Endothelial cell of umbilical vein (primary cell): ENCODE results near the gene HSP90AA1. TPM values are rescaled to one million over a fixed set of nuclear protein-coding genes. Genes with fewer than 3 reads are reported as not detected.
A peak's percentile ranks its signal among the peaks of the same experiment; 100 is the strongest.

Experiments
- BruUV-seq: library from RNA; stranded (reverse); fragments of 400-500 nt; replicated peaks from 2 replicates; lab custom pipeline; 2021; lab: Mats Ljungman, UMichigan
- CTCF ChIA-PET: fragments of 300-600, 350-600 bp; sonication (Branson Sonifier 250); formaldehyde crosslinking; loops from one replicate; lab custom pipeline; 2021; ENCODE audit warnings: antibody characterized with exemption, inconsistent platforms; lab: Charles Lee
- POLR2A ChIA-PET: fragments of 300-600, 350-600 bp; sonication (Branson Sonifier 250); formaldehyde crosslinking; loops from one replicate; lab custom pipeline; 2021; ENCODE audit warnings: antibody characterized with exemption, inconsistent platforms; lab: Charles Lee
- DNase-seq: peaks from one replicate; pipeline ENCODE4 v3.0.0-alpha.2; 2011; ENCODE audit warnings: low read depth, low spot score
- FAIRE-seq: peaks from 2 replicates; lab custom pipeline; 2011; peaks lifted over from hg19 to GRCh38; lab: Jason Lieb, UNC
- H2AFZ ChIP-seq: 2 replicates; pipeline ENCODE4 v1.6.0; 2012; ENCODE audit warnings: low read depth, low read length, control low read depth, inconsistent platforms
- H3K27ac ChIP-seq: 2 replicates; pipeline ENCODE4 v1.5.1; 2011; ENCODE audit warnings: low read depth, mild to moderate bottlenecking, control low read depth, low read length, moderate library complexity; ENCODE audit not compliant: insufficient read depth
- H3K27me3 ChIP-seq, 2 experiments: 2 replicates each; pipeline versions ENCODE4 v1.6.0 to v1.6.1; 2011; ENCODE audit warnings: low read length in 2 of 2, mixed read lengths in 1 of 2; ENCODE audit not compliant: control insufficient read depth in 2 of 2, insufficient read depth in 2 of 2
- H3K36me3 ChIP-seq, 2 experiments: 2 replicates in 1 of 2; 3 replicates in 1 of 2; pipeline ENCODE4 v1.5.1; 2011; ENCODE audit warnings: low read length in 2 of 2, mild to moderate bottlenecking in 1 of 2, moderate library complexity in 1 of 2; ENCODE audit not compliant: control insufficient read depth in 2 of 2, insufficient read depth in 2 of 2; ENCODE audit errors: extremely low read depth in 1 of 2
- H3K4me1 ChIP-seq: 3 replicates; pipeline ENCODE4 v1.5.1; 2011; ENCODE audit warnings: mild to moderate bottlenecking, low read length; ENCODE audit not compliant: control insufficient read depth, insufficient read depth; ENCODE audit errors: extremely low read depth
- H3K4me2 ChIP-seq: 2 replicates; pipeline ENCODE4 v1.6.1; 2011; ENCODE audit warnings: low read length, control low read depth, mixed read lengths; ENCODE audit not compliant: insufficient read depth
- H3K4me3 ChIP-seq, 3 experiments: fragments of 200-600 bp in 1 of 3; sonication (generic), shearing (Covaris generic) in 1 of 3; replicated peaks in 1 of 3; 2 replicates each; pipeline ENCODE4 v1.5.1; 2011 to 2016; ENCODE audit warnings: control low read depth in 3 of 3, low read length in 3 of 3, mild to moderate bottlenecking in 2 of 3, inconsistent platforms in 1 of 3, low read depth in 1 of 3, moderate library complexity in 1 of 3; ENCODE audit not compliant: insufficient read depth in 1 of 3
- H3K79me2 ChIP-seq: 2 replicates; pipeline ENCODE4 v1.6.0; 2012; ENCODE audit warnings: low read length, inconsistent platforms; ENCODE audit not compliant: control insufficient read depth, insufficient read depth
- H3K9ac ChIP-seq: replicated peaks from 2 replicates; pipeline ENCODE3; 2011; ENCODE audit warnings: low read length, control low read depth; ENCODE audit not compliant: insufficient read depth; ENCODE audit errors: extremely low read depth
- H3K9me1 ChIP-seq: replicated peaks from 3 replicates; pipeline ENCODE4 v1.6.0; 2011; ENCODE audit warnings: mild to moderate bottlenecking, low read length; ENCODE audit not compliant: control insufficient read depth, insufficient read depth; ENCODE audit errors: extremely low read depth
- H3K9me3 ChIP-seq: replicated peaks from 2 replicates; pipeline ENCODE4 v1.5.1; 2012; ENCODE audit warnings: low read length, inconsistent platforms; ENCODE audit not compliant: control insufficient read depth, insufficient read depth
- H4K20me1 ChIP-seq: replicated peaks from 2 replicates; pipeline ENCODE3; 2011; ENCODE audit warnings: mild to moderate bottlenecking, low read length; ENCODE audit not compliant: control insufficient read depth, insufficient read depth; ENCODE audit errors: extremely low read depth
- CTCF ChIP-seq, 2 donors: IDR thresholded peaks; 1 replicate in 1 of 2; 2 replicates in 1 of 2; pipeline ENCODE4 v1.5.1; 2011; ENCODE audit warnings: low read length in 2 of 2, mild to moderate bottlenecking in 2 of 2, moderate library complexity in 2 of 2, control low read depth in 1 of 2, inconsistent platforms in 1 of 2, low read depth in 1 of 2; ENCODE audit not compliant: insufficient read depth in 1 of 2; ENCODE audit errors: extremely low read depth in 1 of 2
- EZH2 ChIP-seq: IDR thresholded peaks from 2 replicates; pipeline ENCODE4 v1.6.1; 2012; ENCODE audit warnings: borderline replicate concordance, low read depth, mild to moderate bottlenecking, moderate library complexity, low read length, inconsistent platforms; ENCODE audit not compliant: severe bottlenecking
- FOS ChIP-seq: IDR thresholded peaks from 2 replicates; pipeline ENCODE4 v1.6.1; 2011; ENCODE audit warnings: mild to moderate bottlenecking, low read length, moderate library complexity, borderline replicate concordance; ENCODE audit not compliant: insufficient read depth
- GATA2 ChIP-seq: IDR thresholded peaks from 2 replicates; pipeline ENCODE4 v1.7.0; 2011; ENCODE audit warnings: low read depth, mild to moderate bottlenecking, moderate library complexity, mixed read lengths, low read length; ENCODE audit not compliant: insufficient read length, insufficient read depth
- JUN ChIP-seq: IDR thresholded peaks from 2 replicates; pipeline ENCODE4 v1.6.1; 2011; ENCODE audit warnings: borderline replicate concordance, low read depth; ENCODE audit not compliant: insufficient read length, insufficient read depth
- MAX ChIP-seq: IDR thresholded peaks from 2 replicates; pipeline ENCODE4 v1.6.1; 2011; ENCODE audit not compliant: insufficient read depth, insufficient read length
- MYC ChIP-seq: IDR thresholded peaks from one replicate; pipeline ENCODE4 v1.6.1; 2011; ENCODE audit warnings: mild to moderate bottlenecking, low read depth, low read length
- POLR2A ChIP-seq: IDR thresholded peaks from 2 replicates; pipeline ENCODE4 v1.6.1; 2012; ENCODE audit warnings: low read depth, mild to moderate bottlenecking, control low read depth, low read length
- POLR2AphosphoS5 ChIP-seq: IDR thresholded peaks from 2 replicates; pipeline ENCODE4 v1.6.1; 2012; ENCODE audit warnings: low read depth, mild to moderate bottlenecking, control low read depth, low read length, moderate library complexity; ENCODE audit not compliant: insufficient read depth
- dilution Hi-C: fragments of 300-500 bp; cut with MboI; formaldehyde crosslinking; loops from one replicate; pipeline ENCODE4 v1.15.0; 2019; ENCODE audit warnings: low sequenced_read_pairs; ENCODE audit not compliant: extremely low pct_ligation_motif_present
- intact Hi-C: fragments of 100-400 bp; cut with micrococcal nuclease; formaldehyde crosslinking; loops from one replicate; pipeline ENCODE4 v1.10.0; 2022
- polyA plus RNA-seq, 4 experiments: library from polyadenylated mRNA; depleted of rRNA in 3 of 4; stranded (reverse) in 3 of 4; unstranded in 1 of 4; fragments of >200 nt; gene quantifications; 2 replicates each; pipeline versions ENCODE4 v1.2.1 to v1.2.3, GENCODE V29; 2011 to 2012; ENCODE audit warnings: missing spikeins in 1 of 4
- total RNA-seq: library from RNA; stranded (reverse); gene quantifications from 2 replicates; pipeline ENCODE4 v1.2.3, GENCODE V29; 2021

The HSP90AA1 gene
- total and polyA plus RNA-seq, 2 donors (not counting 3 experiments of a cell fraction or from before 2014, with no cell fraction given): 266 to 540 TPM

GRCh38 chr14:102085948-102086708, 716 bp downstream of the HSP90AA1 start:
- POLR2A ChIA-PET: interaction anchor here (0.6 kb wide), 1 partner anchor 12 kb away, joined by 6 read pairs; no protein-coding TSS in a partner anchor
- Histone ChIP-seq H3K9me3 (no peaks in the 10 kb centered on the region), H3K9ac (peak overlapping the region; percentile 96), H4K20me1 (peaks cover 3% of the 10 kb centered on the region), H3K4me3 (peak overlapping the region; percentile 88 to 96 (median 96)), H3K4me1 (peaks cover 40% of the 10 kb centered on the region), H3K36me3 (peaks cover 16 to 26% of the 10 kb centered on the region in 2 experiments), H3K79me2 (peaks cover 53% of the 10 kb centered on the region), H3K27ac (peak overlapping the region; percentile 86), H3K4me2 (peak overlapping the region; percentile 72), H3K9me1 (no peaks in the 10 kb centered on the region), H2AFZ (no peak overlapping the region), H3K27me3 (no peaks in the 10 kb centered on the region)
- DNase-seq (peak; percentile 56), FAIRE-seq (peak; percentile 35)
- dilution Hi-C loops: no loop called here
- no TSS peak for BruUV-seq
- no peak for TF ChIP-seq JUN
- no peak for TF ChIP-seq FOS
- no peak for TF ChIP-seq MAX
- TF ChIP-seq MYC: no peak
- CTCF ChIA-PET: no interaction called here
- intact Hi-C loops: loop anchor here (2.0 to 5.0 kb wide), 4 partner anchors 15 to 325 kb away; partner anchors contain the start of genes DYNC1H1 and PPP2R5C

GRCh38 chr14:102085488-102085887, 1.4 kb downstream of the HSP90AA1 start:
- intact Hi-C loops: loop anchor here (5.0 kb wide), 1 partner anchor 123 kb away; the partner anchor contains the start of gene DYNC1H1
- TF ChIP-seq GATA2: no peak
- no peak for TF ChIP-seq POLR2AphosphoS5
- no peak for TF ChIP-seq MAX
- no peak for TF ChIP-seq FOS
- no peak for TF ChIP-seq CTCF (IDR thresholded peaks at IDR 0.05; ENCODE audit: extremely low read depth in 1 of 2, insufficient read depth in 1 of 2, low read depth in 1 of 2, low read length in 2 of 2)
- TF ChIP-seq JUN: no peak
- TF ChIP-seq EZH2: no peak
- TF ChIP-seq MYC: no peak
- TF ChIP-seq POLR2A: no peak
- peaks cover 21 to 26% of the 10 kb centered on the region in 2 experiments for H3K36me3 ChIP-seq
- dilution Hi-C loops: no loop called here
- BruUV-seq: TSS peak; percentile 26
- H3K79me2 ChIP-seq: peaks cover 53% of the 10 kb centered on the region
- peak overlapping the region; percentile 12 for H3K9ac ChIP-seq
- H3K9me1 ChIP-seq: no peaks in the 10 kb centered on the region
- peak overlapping the region; percentile 72 for H3K4me2 ChIP-seq
- H3K4me3 ChIP-seq: peak overlapping the region; percentile 88 to 96 (median 96)
- ChIA-PET CTCF (interaction anchor here (1.1 kb wide), 1 partner anchor 8 kb away, joined by 3 read pairs; no protein-coding TSS in a partner anchor), POLR2A (interaction anchor here (0.6 kb wide), 1 partner anchor 11 kb away, joined by 6 read pairs; no protein-coding TSS in a partner anchor)
- no peak overlapping the region for H2AFZ ChIP-seq
- H3K27me3 ChIP-seq: no peaks in the 10 kb centered on the region
- H4K20me1 ChIP-seq: peaks cover 3% of the 10 kb centered on the region
- peaks cover 40% of the 10 kb centered on the region for H3K4me1 ChIP-seq
- H3K27ac ChIP-seq: no peak overlapping the region
- no peak for DNase-seq
- no peaks in the 10 kb centered on the region for H3K9me3 ChIP-seq
- FAIRE-seq: no peak
